Measurements from ENCODE around the gene NEK10.

NEK10 gene

DNA sequence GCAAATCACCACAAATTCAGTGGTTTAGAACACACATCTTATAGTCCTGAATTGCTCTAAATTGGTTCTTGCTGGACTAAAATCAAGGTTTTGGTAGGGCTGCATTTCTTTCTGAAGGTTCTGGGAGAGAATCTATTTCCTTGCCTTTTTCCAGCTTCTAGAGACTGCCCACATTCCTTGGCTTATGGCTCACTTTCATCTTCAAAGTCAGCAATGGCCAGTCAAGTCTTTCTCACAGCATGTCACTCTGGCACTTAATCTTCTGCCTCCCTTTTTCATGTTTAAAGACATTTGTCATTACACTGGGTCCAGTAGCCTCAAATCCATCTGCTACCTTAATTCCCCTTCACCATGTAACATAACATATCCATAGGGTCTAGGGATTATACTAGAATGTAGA, 149.0 kb downstream of the NEK10 start:
- DNase-seq: no peak

- no peak for DNase-seq
Observed at GRCh38 chr3:27219127-27219845, 149.9 kb downstream of the NEK10 start.

- no peak for DNase-seq
Observed at GRCh38 chr3:27216955-27217552, 152.1 kb downstream of the NEK10 start.

GRCh38 chr3:27216295-27216855, 152.8 kb downstream of the NEK10 start:
- DNase-seq: no peak

- DNase-seq: no peak
Observed at GRCh38 chr3:27213450-27213849, 155.7 kb downstream of the NEK10 start.

DNA sequence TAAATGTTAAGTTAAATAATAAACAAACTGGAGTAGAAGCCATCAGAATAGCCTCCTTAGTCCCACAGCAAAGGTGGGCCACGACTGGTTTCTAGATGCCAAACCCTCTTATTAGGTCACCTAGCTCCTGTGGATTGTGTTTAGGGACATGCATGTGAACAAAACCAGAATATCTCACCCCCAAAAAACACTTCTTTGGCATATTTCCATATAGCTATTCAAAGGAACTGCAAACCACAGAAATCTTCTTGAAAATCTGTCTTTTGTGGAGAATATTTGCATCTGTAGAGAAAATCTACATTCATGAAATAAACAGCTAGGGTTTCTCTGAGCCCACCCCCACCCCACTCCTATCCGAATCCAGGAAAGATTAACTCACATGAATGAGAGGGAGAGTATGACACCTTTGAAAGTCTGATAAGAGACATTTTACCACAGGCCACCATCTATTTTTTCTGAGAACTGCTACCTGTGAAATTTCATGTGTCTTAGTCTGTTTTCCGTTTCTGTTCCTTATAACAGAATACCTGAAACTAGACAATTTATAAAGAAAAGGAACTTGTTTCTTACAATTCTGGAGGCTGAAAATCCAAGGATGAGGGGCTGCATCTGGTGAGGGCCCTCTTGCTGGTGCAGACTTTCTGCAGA, 159.4 kb downstream of the NEK10 start:
- no peak for DNase-seq

DNA sequence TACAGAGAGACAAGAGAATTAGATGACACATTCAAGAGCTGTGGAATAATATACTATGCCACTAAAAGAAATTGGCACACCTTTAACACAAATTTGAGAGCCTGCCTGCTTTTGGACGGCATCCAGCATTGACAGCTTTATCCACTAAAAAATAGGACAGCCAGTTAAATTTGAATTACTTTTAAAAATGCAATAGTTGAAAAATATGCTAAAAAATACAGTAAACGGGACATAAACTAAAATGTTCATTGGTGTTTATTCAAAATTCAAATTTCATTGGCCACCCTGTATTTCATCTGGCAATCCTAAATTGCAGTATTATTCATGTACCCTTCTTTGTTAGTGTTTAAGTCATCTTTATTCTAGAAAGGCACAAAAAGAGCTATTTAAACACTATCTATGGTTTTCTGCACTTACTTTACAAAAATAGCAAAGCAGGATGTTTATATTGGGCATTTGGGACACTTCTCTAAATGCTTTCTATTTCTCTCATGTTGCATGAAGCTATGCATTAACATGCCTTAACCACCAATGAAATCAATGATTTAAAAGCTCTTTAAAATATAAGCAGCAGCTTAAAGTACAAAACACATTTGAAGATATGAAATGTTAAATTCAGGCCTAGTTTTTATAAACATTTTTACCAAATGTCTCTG, 160.1 kb downstream of the NEK10 start:
- DNase-seq: no peak

DNA sequence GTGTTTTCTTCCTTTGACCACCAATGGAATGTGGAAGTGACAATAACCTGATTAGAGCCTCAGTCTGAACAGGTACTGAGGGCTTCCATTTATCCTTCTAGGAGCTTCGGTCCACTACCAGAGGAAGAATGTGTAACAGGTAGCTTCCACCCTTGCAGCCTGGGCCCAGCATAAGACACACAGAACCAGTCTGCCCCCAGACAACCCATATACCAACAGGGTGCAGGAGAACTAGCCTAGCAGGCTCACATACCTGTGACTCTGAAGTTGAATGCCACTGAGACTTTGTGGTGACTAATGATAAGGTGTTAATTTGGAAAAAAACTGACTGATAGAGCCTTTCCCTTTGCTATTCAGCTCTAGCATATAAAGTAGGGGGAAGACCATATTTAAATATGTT, 166.2 kb downstream of the NEK10 start:
- no peak for DNase-seq

- no peak for DNase-seq
Observed at GRCh38 chr3:27201492-27201891, 167.7 kb downstream of the NEK10 start.

- DNase-seq: no peak
Observed at GRCh38 chr3:27200721-27201489, 168.3 kb downstream of the NEK10 start.

DNA sequence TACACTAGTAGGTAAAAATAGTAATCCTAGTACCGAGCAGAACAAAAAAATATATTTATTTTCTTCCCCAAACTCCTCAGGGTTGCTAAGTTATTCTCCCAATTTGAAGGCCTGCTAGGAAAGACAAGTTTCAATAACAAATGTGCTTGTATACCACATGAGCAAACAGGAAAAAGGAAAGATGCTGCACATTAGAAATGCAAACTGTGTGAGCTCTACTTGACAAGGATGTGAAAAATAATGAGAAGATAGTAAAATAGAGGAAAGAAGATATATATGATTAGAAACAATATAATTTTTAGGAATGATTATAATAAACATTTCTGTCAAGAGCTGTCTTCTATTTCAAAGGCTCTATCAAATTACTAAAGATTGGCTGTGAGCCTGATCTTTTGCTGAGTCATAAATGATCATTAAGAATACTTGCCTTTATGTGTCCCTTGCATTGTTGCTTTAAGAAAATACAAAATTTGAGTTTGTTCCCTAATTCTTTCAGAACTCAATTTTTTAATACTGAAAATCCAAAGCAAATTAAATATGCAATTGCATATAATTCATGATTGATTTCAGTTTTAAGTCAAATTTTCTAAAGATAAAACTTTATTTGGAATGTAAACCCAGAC, 174.2 kb downstream of the NEK10 start:
- DNase-seq: no peak

- DNase-seq: no peak
Observed at GRCh38 chr3:27193056-27193455, 176.1 kb downstream of the NEK10 start.

- DNase-seq: no peak
Observed at GRCh38 chr3:27186013-27186412, 183.2 kb downstream of the NEK10 start.

- DNase-seq: no peak
Observed at GRCh38 chr3:27185231-27185989, 183.8 kb downstream of the NEK10 start.

DNA sequence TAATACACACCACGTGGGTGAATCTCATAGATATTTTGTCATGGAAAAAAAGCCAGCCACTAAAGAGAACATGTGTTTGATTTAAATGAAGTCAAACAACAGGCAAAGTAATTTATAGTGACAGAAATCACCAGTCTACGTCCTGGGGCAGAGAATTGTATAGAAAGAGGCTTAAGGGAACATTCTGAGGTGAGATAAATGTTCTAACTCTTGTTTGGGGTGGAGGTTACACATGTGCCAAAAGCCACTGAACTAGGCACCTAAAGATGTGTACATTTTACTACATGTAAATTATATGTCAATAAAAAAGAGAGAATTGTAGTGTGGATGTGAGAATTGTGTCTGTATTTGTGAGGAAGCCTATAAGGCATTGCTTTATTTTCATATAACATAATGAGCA, 184.9 kb downstream of the NEK10 start:
- DNase-seq: no peak

GRCh38 chr3:27176256-27176655, 192.9 kb downstream of the NEK10 start:
- no peak for DNase-seq

DNA sequence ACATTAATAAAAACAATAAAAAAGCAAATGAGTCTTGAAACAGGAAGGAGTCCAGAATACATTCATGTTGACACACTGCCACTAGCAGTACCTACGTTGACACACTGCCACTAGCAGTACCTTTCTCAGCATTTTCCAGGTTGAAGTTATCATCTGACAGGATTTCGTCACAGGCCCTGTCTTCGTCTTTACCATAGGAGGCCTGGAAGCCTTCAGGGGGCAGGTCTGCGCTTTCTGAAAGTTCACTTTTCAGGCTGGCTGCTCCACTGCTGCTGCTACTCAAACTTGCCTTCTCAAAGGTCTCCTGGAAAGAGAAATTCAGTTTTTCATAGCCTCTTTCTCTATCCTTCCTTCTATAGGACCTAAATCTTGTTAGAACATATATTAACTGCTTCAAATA, 194.7 kb downstream of the NEK10 start:
- no peak for DNase-seq

DNA sequence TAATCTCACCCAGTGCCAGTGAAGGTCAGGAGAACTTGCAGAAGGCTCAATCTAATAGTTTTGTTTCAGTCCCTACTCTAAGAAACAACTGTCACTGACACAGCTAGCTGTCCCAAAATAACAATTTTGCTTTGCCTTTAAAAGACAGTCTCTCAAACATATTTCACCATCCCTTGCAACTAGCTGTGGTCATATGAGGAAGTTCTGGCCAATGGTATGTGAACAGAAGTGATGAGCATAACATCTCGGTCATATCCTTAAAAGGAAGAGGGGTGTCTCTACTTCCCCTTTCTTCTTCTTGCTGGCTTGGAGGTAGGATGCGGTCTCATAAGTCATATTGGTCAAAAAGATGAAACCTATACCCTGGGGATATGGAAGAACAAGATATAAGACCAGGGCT, 198.1 kb downstream of the NEK10 start:
- DNase-seq: no peak

DNA sequence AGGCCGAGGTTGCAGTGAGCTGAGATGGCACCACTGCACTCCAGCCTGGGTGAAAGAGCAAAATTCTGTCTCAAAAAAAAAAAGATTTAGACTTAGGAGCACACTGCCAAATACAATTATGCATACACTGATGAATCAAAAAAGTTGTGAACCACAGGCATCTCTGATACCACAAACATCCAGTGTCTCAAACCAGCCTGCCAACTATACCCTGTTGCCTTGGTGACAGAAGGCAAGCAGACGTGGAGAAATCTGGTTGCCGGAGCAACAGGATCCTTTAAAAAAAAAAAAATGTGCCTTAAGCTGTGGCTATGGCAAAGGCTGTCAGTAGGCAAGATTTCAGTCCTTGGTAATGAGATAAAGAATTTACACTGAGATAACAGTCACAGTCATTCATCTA, 202.3 kb downstream of the NEK10 start:
- no peak for DNase-seq

GRCh38 chr3:27165321-27165721, 203.9 kb downstream of the NEK10 start:
- no peak for DNase-seq

DNA sequence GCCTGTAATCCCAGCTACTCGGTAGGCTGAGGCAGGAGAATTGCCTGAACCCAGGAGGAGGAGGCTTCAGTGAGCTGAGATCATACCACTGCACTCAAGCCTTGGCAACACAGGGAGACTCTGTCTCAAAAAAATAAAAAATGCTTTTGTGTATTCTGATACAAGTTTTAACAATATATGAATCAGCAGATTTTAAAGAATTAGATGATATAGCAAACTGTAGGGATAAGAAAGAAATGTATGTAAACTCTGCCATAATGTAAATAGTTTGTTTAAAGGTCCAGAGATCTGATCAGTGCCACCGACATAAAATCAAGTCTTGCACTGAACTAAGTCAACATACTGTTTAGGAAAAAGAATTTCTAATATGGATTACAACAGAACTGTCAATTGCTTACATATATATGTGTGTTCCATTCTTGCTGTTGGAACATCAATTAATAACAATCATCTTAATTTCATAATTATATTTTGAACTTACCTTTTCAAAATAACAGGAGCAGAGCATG, 208.3 kb downstream of the NEK10 start:
- no peak for DNase-seq
